ENCODE measurements around the gene LRIG1.

LRIG1 gene

DNA sequence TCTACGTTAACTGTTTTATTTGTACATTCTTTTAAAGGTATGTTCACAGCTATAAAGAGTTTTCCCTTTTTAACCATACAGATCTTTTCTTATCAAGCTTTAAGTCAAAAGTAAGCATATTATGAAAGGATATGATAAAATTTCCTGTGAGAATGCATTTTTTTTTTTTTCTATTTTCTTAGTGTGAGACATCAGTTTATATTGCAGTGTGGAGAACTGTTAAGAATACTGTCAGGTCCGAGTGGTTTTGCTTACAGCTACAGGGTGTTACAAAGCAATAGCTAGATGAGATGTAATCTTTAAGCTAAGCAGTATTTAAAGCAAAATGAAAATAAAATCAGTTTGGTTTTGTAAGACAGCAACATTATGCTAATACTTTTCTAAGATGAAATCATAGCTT is 146.8 kb downstream of the LRIG1 start:
- no peak for DNase-seq (ENCODE audit: low read depth in 2 of 2)

DNA sequence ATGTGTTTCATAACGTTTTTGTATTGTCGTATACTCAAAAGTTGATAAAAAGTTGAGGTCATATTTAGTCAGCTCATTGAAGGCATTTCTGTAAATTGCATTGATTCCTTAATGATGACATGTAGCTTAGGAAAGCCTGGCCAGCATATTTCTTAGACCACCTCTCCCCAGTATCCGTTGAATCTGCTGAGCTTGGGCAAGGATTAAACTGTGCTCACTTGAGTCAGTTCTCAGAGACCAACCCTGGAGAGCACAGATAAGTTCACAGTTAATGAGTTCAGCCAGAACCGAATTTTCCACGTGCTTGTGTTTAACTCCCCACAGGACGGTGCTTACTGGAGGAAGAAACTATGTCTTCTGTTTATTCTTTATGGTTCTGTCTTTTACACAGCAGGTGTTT is 147.3 kb downstream of the LRIG1 start:
- DNase-seq (ENCODE audit: low read depth in 2 of 2), result no peak

- DNase-seq (ENCODE audit: low read depth in 2 of 2), result no peak
Measured at GRCh38 chr3:66353039-66353438, 147.8 kb downstream of the LRIG1 start.

GRCh38 chr3:66350601-66351000 is 150.2 kb downstream of the LRIG1 start:
- DNase-seq (ENCODE audit: low read depth in 2 of 2), result no peak

GRCh38 chr3:66348704-66349103 is 152.1 kb downstream of the LRIG1 start:
- no peak for DNase-seq (ENCODE audit: low read depth in 2 of 2)

DNA sequence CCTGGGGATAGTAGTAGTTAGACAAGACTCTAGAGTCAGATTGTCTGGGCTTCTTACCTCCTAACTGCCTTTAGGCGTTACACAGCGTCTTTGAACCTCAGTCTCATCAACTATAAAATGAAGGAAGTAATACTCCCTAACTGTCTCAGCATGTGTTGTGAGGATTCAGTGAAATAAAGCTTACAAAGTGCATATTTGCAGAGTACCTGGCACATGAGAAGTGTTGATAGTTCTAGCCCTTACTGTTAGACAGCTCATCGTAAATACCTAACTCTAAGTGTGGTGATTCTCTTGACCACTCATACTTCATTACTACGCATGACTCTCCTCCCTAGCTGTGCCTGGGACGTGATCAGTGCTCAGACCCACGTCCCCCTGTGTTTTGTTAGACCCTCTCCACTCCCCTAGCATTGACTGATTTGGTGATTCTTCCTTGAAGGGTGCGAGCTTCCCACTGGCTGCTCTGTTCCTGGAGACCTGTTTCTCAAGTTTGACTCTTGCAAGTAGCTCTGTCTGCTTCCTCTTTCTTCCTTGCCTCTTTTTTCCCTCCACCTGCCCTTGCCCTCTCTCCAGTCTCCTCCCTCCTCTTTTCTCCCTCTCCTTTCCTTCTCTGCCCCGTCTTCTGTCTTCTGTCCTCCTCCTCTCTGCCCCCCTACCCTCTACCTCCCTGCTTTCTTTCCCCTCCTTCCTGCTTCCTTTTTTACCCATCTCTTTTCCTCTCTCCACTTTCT is 155.8 kb downstream of the LRIG1 start:
- DNase-seq (ENCODE audit: low read depth in 2 of 2), result no peak

- DNase-seq (ENCODE audit: low read depth in 2 of 2), result no peak
Measured at GRCh38 chr3:66344391-66344811, 156.4 kb downstream of the LRIG1 start.

DNA sequence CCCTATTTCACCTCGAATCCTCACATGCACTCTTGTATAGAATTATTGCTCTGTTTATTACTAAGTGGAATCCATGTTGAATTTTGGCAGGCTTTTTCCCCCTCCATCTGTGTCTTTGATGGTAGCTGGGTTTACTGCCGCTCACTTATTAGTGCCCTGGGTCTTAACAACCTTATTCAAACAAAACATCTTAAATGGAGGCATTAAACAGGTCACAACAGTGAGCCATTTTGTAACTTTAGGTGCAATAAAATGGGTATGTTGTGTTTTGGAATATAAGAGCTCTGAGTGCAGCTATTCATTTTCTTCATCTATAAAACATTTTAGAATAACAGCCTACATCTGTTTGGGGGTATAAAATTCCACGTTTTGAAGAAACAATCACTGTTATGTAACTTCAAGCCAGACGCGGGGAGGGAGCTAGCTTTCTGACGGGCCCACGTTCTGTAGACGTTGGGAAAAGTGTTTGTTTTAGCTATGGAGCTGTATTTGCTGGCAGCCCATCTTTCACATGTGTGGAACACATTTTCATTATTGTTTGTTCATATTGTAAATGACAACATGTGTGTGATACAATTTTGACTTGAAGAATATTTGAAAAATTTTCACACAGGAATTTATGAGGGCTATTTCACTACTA is 158.0 kb downstream of the LRIG1 start:
- DNase-seq (ENCODE audit: low read depth in 2 of 2), result no peak

- DNase-seq (ENCODE audit: low read depth in 2 of 2), result no peak
Measured at GRCh38 chr3:66338927-66339326, 161.9 kb downstream of the LRIG1 start.

DNA sequence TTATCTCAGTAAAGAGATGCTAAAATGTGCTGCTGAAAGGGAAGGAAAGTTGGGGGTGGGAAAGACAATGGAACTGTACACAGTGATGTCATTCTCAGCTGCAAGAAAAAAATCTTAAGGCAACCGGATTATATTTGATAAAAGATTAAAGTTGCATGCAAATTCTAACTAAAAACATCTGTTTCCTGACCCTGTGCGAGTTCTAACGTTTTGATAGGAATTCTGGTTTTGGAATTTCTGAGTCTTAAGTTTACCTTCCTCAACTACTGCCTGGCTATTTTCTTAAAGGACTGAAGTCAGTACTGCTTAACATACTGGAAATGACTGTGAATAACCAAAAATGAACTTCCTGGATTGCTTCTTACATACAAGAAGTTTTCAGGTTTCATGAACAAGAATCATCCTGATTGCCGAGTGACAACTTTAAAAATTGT is 164.5 kb downstream of the LRIG1 start:
- DNase-seq (ENCODE audit: low read depth in 2 of 2), result no peak

DNA sequence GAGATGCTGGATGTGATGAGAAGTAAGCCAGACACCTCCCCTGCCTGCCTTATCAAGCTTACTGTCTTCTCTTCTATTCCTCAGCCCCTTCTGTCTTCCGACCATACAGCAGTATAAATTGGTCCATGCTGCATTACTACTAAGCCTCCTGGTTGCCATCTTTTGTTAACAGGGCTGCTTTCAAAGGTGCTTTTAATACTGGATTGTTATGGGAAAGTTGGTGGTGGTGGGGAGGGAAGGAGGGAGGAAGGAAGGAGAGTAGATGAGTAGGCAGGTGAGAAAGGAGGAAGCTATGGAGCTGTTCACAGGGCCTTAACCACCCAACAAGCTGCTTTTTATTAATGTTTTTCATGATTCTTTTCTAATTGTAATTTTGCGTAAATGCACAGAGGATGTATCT is 165.2 kb downstream of the LRIG1 start:
- no peak for DNase-seq (ENCODE audit: low read depth in 2 of 2)
